BE2C (cell line): ENCODE measurements around the gene ERI3.

Experiments
- DNase-seq: peaks from one replicate; pipeline ENCODE4 v3.0.0-alpha.2; 2020
- H3K27me3 ChIP-seq: fragments of 250-450 bp; sonication (Bioruptor Pico); 2 replicates; pipeline ENCODE4 v1.5.1; 2020; ENCODE audit warnings: mild to moderate bottlenecking
- H3K36me3 ChIP-seq: fragments of 250-450 bp; sonication (Bioruptor Pico); 2 replicates; pipeline ENCODE4 v1.5.1; 2020; ENCODE audit warnings: mild to moderate bottlenecking
- H3K4me1 ChIP-seq: fragments of 250-450 bp; sonication (Bioruptor Pico); 2 replicates; pipeline ENCODE4 v1.5.1; 2020
- H3K4me3 ChIP-seq: 2 replicates; pipeline ENCODE4 v1.5.1; 2011; ENCODE audit warnings: low read depth, low read length
- H3K9me3 ChIP-seq: fragments of 250-450 bp; sonication (Bioruptor Pico); 2 replicates; pipeline ENCODE4 v1.5.1; 2020
- CTCF ChIP-seq: IDR thresholded peaks from 2 replicates; pipeline ENCODE4 v1.5.1; 2012; ENCODE audit warnings: mild to moderate bottlenecking, low read depth, low read length

The ERI3 gene

DNA sequence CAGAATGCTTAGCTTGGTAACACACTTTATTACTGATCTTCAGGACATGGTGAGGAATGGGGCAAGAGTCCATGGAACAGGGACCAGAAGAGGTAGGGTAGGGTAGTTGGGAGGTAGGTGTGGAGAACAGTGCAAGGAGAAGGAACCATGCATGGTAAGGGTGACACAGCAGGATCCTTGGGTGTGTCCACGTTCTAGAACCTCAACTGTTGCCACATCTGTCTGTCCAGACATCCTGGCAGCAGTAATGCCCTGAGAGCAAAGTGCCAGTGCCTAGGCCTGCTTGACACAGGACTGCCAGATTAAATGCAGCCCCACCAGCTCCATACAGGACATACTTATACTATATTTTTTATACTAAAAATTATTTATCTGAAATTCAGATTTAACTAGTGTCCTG lies 127.8 kb downstream of the ERI3 start:
- H3K4me3 ChIP-seq = no peak overlapping the region
- H3K27me3 ChIP-seq = no peaks in the 10 kb centered on the region
- no peak for TF ChIP-seq CTCF
- no peaks in the 10 kb centered on the region for H3K4me1 ChIP-seq
- no peaks in the 10 kb centered on the region for H3K9me3 ChIP-seq
- no peak for DNase-seq
- no peaks in the 10 kb centered on the region for H3K36me3 ChIP-seq

DNA sequence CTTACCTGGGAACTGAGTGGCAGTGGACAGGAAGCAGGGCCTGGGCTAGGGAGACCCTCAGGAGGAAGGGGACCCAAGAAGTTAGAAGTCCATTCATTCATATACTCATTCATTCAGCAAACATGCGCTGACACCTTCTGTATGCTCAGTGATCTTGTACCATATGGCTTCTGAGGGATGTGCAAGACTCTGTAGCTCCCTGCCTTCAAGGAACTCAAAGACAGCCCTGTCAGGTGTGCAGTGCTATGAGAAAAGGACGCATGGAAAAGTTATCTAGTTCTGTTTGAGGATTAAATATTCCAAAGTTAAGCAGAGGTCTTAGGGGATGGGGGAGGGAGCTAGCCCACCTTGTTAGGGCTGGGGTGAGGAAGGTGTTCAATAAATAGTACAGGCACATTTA lies 129.3 kb downstream of the ERI3 start:
- Histone ChIP-seq H3K36me3 (no peaks in the 10 kb centered on the region), H3K4me1 (no peaks in the 10 kb centered on the region), H3K4me3 (no peak overlapping the region), H3K27me3 (no peaks in the 10 kb centered on the region), H3K9me3 (no peaks in the 10 kb centered on the region)
- TF ChIP-seq CTCF = no peak
- no peak for DNase-seq

DNA sequence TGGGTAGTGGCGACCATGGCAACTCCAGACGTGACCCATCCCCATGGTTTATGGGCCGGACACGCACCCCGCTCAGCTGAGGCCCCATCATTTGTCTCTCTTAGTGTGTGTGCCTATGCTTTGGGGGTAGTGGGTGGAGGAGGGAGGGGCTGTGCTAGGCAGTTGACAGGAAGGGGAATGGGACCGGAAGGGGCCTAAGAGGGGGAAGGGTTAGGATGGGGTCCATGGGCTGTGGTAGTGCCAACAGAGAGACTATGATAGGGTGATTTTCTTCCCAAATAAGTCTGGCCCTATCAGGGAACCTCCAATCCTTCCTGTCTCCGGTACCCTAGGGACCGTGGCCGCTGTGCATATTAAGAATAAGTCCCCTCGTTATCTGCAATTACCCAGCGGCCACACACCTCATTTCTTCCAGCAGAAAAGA lies 131.9 kb downstream of the ERI3 start:
- peaks cover 11% of the 10 kb centered on the region for H3K36me3 ChIP-seq
- DNase-seq = no peak
- no peak for TF ChIP-seq CTCF
- H3K9me3 ChIP-seq = no peaks in the 10 kb centered on the region
- H3K4me3 ChIP-seq = no peak overlapping the region
- H3K4me1 ChIP-seq = no peaks in the 10 kb centered on the region
- no peaks in the 10 kb centered on the region for H3K27me3 ChIP-seq

- no peak for DNase-seq
- Histone ChIP-seq H3K4me3 (no peak overlapping the region), H3K27me3 (no peaks in the 10 kb centered on the region), H3K9me3 (no peaks in the 10 kb centered on the region), H3K4me1 (0 out of 2 replicates have a peak, but pooled peaks cover 2% of the 10 kb centered on the region), H3K36me3 (peaks cover 16% of the 10 kb centered on the region)
- no peak for TF ChIP-seq CTCF
These were observed 132.5 kb downstream of the ERI3 start for GRCh38 chr1:44222397-44223186.

DNA sequence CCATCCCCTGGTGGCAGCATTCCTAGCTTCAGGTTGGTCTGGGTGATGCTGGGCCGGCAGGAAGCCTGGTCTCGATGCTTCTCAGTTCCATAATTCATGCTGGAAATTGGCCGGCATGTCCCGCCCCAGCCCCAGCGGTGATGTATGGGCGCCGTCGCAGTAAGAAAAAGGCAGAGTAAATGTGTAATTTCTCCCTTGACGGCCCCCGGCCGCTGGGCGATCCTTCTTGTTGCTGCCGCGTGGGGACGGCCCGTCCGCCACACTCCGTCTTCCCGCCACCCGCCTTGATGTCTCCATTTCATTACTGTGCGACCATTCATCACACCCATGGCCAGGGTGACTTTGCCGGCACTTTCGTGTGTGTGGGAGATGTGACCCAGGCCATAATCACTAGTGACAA lies 133.3 kb downstream of the ERI3 start:
- TF ChIP-seq CTCF = no peak
- Histone ChIP-seq H3K9me3 (no peaks in the 10 kb centered on the region), H3K36me3 (peaks cover 16% of the 10 kb centered on the region), H3K4me3 (no peak overlapping the region), H3K4me1 (0 out of 2 replicates have a peak, but pooled peaks cover 2% of the 10 kb centered on the region), H3K27me3 (no peaks in the 10 kb centered on the region)
- DNase-seq = no peak

GRCh38 chr1:44220755-44221154 lies 134.3 kb downstream of the ERI3 start:
- 0 out of 2 replicates have a peak, but pooled peaks cover 2% of the 10 kb centered on the region for H3K4me1 ChIP-seq
- no peak for DNase-seq
- no peaks in the 10 kb centered on the region for H3K27me3 ChIP-seq
- TF ChIP-seq CTCF = no peak
- peaks cover 16% of the 10 kb centered on the region for H3K36me3 ChIP-seq
- no peaks in the 10 kb centered on the region for H3K9me3 ChIP-seq
- no peak overlapping the region for H3K4me3 ChIP-seq
